HG03196 (cell line): ENCODE results near the gene IDE.

Source experiments
- ATAC-seq: cut with Tn5 transposase; IDR thresholded peaks from one replicate; pipeline ENCODE4 v1.9.1; 2021; ENCODE audit not compliant: unreplicated experiment

IDE gene

DNA sequence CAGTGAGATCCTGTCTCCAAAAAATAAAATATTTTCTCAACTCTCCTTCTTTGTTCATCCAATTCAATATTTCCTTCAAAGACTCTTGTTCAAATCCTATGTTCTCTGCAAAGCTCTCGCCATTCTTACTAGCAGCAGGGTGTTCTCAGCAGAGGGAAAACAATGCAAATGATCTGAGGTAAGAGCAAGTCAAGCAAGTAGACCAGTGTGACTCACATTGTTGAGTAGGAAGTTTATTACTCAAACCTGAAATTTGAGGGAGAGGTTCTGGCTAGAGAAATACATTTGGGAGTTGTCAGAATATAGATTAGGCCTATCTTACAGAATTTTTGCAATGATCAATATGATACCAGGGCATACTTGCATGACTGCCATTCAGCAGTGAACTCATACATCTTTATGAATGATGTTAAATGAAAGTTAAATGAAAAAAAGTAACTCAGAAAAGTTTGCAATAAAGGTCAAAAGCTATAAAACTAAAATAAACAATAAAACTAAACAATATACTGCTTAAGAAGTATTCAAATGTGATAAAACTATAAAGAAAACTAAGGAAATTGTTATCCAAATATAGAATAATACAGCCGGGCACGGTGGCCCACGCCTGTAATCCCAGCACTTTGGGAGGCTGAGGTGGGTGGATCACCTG, 5.8 kb downstream of the IDE start:
- no peak for ATAC-seq

DNA sequence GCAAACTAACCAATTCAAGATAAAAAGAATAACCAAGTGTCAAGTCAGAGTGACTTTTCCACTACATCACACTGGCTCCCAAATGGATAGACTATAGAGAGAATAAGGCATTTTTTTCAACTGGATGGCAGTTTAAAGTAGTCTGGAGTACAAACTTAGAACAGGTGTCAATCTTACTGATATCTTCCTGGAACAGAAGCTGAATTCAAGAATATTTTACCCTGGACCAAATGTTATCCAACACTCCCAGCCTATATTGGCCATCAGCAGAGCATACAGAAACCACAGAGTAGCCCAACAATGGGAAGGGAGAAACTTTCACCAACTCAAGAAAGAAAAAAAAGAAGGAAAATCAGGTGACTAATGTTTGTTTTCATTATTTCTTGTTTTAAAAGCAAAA, 11.5 kb downstream of the IDE start:
- ATAC-seq, result no peak

DNA sequence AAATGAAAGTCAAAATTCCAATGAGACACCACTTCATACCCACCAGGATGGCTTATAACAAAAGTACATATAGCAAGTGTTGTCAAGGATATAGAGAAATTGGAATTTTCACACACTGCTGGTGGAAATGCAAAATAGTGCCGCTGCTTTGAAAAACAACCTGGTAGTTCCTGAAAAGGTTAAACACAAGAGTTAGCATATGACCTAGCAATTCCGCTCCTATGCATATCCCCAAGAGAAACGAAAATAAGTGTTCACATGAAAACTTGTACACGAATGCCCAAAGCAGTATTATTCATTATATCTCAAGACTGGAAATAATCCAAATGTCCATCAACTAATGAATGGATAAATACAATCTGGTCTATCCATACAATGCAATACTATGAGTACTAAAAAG, 14.8 kb downstream of the IDE start:
- ATAC-seq, result no peak

DNA sequence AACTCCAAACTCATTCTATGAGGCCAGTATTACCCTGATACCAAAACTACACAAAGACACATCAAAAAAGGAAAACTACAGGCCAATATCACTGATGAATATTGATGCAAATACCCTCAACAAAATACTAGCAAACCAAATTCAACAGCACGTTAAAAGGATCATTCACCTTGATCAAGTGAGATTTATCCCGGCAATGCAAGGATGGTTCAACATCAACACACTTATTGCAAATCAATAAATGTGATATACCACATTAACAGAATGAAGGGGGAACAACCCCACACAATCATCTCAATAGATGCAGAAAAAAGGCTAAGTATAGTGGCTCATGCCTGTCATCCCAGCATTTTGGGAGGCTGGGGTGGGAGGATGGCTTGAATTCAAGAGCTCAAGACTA, 19.9 kb downstream of the IDE start:
- ATAC-seq, result no peak

DNA sequence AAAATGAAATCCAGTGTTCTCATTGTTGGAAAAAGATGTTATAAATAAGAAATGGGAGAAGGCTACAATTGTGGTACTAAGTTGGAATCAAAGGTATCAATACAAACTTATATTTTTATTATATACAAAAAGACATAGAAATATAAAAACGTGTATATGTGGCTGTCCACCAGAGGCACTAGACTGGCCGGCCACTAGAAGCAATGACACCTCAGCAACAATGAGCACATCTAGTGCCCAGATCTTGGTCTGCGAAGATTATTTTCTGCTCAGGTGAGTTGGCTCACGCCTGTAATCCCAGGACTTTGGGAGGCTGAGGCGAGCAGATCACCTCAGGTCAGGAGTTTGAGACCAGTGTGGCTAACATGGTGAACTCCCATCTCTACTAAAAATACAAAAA, 21.6 kb downstream of the IDE start:
- ATAC-seq, result no peak

DNA sequence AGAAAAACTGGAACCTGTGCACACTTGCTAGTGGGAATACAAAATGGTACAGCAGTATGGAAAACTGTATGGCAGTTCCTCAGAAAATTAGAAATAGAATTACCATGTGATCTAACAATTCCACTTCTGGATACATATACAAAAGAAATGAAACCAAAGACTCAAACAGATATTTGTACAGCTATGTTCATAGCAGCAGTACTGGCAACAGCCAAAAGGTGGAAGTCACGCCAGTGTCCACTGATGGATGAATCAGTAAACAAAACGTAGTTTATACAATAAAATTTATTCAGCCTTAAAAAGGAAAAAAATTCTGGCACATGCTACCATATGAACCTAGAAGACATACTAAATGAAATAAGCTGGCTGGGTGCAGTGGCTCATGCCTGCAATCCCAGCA, 23.0 kb downstream of the IDE start:
- no peak for ATAC-seq

DNA sequence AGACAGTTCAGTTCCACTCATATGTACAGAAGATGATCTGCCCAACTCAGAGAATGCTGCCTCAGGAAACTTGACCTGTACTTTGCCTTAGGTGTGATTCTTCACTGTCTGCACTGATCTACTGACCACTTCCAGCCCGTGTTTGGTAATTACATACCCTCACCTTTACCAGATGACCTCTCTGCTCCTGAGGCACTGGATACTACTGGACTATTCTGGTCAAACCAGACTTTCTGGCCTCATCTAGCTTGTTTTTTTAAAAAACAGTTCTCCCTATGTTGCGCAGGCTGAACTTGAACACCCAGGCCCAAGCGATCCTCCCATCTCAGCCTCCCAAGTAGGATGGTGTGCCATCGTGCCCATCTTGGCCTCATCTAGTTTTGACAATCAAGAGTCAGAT, 26.2 kb downstream of the IDE start:
- no peak for ATAC-seq

DNA sequence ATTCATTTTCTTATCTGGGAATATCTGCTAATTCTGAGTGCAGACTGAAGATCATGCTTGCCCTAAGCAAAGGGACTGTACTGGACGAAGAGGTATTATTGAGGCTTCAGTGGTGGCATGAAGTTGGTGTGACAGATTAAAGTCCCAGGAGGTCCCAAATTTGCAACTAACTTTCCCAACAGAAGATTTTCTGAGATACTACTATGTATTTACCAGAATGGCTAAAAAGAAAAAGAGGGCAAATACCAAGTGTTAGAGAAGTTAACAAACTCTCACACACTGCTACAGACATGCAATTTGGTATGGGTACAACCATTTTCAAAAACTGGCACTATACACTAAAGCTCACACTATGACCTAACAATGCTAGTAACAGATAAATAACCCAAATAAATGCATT, 28.3 kb downstream of the IDE start:
- ATAC-seq, result no peak

DNA sequence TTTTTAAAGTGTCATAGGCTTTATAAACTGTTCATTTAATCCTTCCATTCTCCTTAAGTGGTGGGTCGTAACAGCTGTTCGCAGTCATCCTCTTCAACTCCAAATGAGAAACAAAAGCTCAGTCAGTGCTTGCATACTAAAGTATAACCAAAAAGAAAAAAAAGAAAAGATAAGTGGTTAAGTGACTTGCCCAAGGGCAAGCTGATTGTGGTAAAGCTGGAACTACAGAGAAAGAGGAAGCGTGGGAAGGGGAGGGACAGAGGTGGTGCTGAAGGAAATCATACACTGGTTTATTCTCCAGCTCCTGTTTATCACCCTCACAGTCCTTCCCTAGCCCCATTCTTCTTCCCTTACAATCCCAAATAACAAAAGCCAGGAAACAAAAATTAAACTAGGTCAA, 29.6 kb downstream of the IDE start:
- ATAC-seq, result no peak

DNA sequence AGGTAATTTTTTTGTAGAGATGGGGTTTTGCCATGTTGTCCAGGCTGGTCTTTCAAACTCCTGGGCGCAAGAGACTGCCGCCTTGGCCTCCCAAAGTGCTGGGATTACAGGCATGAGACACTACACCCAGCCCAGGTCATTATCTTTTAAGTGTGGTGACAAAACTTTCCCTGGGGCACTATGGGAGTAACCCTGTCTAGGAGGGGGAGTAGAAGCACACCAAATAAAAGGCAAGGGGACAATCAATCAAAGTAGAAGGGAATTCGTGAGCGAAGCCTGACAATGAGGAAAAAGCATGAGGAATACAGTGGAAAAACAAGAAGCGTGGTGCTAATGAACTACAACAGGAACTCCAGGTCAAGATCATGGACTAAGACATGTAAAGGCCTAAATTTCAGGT, 31.4 kb downstream of the IDE start:
- ATAC-seq, result no peak

DNA sequence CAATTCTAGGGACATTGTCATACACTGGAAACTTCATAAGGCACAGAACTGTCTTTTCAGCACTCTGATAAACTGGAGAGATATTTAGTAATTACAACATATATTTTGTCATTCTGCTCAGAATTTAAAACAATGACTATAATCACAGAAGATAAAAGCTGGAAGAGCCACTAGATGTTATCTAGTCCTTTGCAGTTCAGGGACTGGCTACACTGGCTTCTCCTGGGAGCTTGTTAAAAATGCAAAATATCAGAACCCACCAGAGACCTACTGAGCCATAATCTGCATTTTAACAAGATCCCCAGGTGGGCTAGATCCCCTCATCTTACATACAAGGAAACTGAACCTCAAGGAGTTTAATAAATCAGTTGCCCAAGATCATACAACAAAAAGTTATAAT, 32.3 kb downstream of the IDE start:
- no peak for ATAC-seq

DNA sequence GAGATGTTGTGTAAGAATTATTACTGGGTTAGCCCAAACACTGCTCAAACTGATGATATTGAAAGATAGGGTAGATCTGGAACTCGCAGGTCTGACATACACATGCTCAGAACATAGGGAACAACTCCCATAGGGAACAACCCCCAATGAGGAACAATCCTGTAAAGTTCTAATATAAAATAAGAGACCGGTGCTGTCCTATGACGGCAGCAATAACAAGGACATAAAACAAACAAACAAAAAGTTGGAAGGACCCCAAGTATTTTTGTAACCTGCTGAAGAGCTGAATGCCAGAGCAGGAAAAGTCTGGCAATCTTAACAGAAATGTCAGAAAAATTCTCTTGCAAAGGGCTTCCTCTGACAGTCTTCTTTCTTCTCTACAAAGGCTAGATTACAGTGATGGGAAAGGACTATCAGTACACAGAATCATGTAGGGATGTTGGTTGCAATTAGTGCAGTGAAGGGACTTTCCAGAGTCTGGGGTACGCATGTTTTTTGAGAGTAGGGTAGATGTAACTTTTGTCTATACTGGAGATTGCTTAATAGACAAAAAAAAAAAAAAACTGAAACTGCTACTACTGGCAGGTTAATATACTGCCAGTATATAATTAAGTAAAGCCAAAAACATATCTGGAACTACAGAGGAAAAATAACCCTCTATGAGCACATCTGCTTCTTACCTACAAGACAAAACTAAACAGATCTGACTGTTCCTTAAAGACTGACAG, 35.5 kb downstream of the IDE start:
- ATAC-seq, result no peak

DNA sequence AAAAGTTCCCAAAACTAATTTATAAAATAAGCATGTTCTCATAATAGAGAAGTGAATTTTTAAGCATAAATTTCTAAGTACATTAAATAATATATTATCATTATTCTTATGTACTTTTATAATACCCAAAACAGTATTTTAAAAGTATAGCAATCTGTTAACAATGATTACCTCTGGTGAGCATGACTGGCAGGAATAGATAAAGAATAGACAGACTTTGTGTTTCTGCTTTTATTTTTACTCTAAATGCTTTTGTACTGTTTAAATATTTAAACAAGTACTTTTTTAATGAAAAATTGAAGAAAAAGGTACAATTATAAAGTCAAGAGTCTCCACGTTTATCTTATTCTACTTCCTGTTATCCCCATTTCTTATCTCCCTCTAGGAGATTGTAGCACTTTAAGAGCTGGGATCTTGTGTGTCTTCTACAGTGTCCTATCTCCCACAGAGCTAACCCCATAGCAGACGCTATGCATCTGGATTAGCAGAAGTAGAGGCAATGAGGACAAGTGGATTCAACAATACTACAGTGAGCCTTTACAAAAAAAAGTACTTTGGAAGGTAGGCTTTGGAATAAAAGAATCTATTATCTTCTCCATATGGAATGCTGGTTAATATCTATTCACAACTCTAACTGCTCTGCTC, 42.9 kb downstream of the IDE start:
- no peak for ATAC-seq

DNA sequence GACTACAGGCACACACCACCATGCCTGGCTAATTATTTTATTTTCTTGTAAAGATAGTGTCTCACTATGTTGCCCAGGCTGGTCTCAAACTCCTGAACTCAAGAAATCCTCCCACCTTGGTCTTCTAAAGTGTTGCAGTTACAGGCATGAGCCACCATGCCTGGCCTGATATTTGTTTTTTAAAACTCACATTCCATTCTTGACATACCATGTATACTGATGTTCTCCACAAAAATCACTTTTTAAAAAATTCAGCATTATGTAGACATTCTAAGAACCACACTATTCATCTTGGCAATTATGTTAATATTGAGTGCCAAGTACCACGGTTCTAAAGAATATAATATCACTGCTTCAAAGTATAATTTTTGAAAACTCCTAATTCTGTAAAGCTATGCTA, 43.5 kb downstream of the IDE start:
- no peak for ATAC-seq

DNA sequence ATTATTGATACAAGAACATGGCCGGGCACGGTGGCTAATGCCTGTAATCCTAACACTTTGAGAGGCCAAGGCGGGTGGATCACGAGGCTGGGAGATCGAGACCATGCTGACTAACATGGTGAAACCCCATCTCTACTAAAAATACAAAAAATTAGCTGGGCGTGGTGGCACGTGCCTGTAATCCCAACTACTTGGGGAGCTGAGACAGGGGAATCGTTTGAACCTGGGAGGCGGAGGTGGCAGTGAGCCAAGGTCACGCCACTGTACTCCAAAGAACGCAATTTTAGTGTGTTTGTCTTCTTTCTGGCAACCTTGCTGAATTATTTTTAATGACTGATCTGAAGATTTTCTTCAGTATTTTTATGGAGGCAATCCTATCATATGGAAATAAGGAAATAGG, 46.2 kb downstream of the IDE start:
- ATAC-seq, result no peak

DNA sequence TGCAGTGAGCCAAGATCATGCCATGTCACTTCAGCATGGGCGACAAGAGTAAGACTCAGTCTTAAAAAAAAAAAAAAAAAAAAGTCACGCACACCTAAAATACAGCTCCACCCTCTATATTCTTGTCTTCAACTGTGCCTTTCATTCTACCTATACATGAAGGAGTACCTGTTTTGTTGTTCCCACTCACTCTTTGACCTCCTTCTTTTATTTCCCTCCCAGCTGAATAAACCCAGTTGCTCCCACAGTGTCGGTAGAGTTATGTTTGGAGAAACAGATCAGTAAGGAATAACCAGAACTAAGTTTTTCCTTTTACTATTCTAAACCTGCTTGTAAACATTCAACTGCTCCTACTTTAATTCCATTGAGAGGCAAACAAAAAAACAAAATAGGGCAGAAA, 50.3 kb downstream of the IDE start:
- ATAC-seq, result no peak

DNA sequence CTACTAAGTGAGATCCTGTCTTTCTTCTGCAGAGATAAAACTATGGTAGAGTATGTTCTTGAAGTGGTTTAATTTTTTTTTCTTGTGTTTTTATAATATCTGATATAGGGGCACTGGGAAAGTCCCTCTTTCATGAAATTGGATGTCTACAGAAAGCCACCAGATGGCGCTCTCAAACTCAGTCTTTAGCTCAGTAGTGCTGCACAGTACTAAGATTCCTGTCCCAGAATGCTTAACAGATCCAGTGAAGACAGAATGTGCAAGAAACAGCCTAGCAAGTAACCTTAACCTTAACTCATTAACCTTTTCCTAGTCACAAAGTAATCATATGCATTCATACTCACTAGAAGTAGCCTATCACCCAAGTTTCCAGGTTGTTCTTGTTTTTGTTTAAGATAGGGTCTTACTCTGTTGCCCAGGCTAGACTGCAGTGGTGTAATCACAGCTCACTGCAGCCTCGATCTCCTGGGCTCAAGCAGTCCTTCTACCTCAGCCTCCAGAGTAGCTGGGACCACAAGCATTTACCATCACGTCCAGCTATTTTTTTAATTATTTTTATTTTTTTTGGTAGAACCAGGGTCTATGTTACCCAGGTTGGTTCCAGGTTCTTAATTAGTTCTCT, 56.7 kb downstream of the IDE start:
- no peak for ATAC-seq

DNA sequence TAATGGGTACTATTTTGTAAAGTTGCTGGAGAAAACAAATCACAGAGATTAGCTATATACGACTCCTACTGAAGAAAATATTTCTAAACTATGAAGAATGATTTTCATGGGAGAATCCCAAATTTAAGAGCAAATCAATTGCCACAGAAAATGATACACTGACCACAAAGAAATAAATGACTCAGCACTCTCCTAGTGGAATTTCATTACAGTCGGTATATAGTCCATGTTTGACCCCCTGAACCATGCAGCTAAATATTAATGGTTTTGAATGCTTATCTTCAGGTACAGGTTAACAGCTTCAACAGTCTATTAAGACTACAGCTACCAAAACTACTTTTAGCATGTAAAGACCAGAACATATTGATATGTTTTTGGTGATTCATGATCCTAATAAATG, 65.0 kb downstream of the IDE start:
- ATAC-seq, result no peak

DNA sequence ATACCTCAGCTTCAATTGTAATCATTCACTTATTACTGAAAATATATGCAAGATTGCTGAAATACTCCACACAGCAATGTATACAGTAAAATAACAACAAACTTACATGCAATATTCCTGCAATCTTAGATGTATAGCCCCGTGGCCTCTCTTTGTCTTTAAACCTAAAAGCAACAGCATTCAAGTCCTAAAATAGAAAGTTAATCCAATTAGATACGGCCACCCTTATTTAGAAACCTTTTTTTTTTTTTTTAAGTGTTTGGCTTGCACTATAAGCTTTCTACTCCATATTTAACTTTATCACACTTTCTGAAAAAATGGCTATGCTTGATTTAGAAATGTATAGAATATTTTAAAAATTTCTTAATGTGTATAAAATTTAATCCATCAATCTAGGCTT, 67.6 kb downstream of the IDE start:
- no peak for ATAC-seq

DNA sequence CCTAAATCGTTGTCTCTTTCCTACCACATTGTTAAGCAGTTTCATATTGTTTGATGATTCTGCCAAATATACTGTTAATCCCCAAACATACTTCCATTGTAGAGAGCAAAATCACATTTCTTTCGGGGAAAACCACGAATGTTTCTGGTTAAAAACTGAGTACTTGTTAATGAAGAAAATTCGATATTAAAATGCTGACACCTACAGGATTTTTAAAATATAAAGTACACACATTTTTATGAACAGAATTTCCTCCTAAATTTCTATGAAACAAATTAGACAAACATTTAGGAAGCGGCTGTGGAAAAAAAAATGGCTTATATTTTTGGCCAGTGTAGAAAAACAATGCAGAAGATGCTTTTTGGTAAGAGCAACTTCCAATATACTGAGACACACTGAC, 68.8 kb downstream of the IDE start:
- no peak for ATAC-seq

DNA sequence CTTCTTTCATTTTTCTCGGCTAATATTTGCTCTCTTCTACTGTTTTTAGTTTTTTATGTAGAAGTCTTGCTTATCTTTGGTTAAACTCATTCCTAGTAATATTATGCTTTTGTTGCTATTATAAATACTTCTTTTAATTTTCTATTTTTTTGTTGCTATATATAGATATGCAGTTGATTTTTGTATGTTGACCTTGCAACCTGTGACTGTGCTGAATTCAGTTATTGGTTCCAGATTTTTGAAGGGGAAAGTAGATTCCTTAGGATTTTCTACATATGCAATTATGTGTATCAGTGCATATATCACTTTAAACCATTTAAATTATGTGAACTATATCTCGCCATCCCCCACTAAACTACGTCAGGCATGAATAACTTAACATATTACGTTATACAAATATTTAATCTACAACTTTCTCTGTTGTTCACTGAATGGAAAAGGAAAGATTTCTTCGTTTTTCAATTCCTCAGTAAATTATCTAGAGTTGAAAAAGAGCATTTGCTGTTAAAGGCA, 71.5 kb downstream of the IDE start:
- ATAC-seq, result no peak

DNA sequence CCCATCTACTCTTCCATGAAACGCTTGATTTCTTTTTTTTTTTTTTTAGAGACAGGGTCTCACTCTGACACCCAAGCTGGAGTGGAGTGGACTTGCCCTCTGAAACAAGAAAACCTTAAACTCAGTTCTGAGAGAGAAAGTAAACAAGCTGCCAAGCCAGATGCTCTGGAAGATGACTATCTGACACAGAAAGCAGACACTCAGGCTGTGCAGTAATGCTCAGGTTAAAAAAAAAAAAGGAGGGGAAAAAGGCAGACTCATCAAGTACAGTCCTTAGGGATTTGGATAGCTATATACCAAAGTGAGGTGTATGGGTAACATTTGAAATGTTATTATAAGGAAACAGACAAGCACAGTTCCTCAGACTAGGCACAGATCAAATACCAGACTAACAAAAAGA, 80.5 kb downstream of the IDE start:
- no peak for ATAC-seq
